Bone marrow (tissue), 2 donors: ENCODE results near the gene THSD7A.
A peak's percentile ranks its signal among the peaks of the same experiment; 100 is the strongest.

Experiments
- DNase-seq, 2 donors: peaks; one replicate each; lab custom pipeline; 2025; lab: John Stamatoyannopoulos, UW

Gene THSD7A

DNA sequence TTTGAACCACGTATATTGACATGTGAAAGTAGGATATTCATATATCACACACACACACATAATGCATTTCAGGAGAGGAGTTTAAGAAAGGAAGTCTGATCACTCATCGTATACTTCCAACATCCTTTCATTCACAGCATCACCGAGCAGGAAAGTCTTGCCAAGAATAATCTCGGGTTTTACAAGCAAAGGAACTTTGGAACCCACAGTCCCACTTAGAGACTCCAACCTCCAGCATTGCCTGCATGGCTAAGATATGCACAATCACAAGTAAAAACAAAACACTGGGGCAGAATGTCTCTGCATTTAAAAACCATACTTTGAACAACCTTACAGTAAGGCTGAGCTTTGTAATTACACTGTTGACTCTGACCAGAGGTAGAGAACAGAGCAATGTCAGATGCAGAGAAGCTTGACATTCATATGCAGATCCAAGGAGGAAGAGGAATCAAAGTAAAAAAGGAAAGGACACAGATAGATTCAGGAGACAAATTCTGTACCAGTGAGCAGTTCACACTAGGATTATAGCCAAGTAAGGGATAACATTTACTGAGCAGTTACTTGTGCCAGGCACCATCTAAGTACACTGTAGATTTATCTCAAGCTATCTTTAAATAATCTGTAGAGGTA, 14.8 kb downstream of the THSD7A start:
- DNase-seq, result no peak

DNA sequence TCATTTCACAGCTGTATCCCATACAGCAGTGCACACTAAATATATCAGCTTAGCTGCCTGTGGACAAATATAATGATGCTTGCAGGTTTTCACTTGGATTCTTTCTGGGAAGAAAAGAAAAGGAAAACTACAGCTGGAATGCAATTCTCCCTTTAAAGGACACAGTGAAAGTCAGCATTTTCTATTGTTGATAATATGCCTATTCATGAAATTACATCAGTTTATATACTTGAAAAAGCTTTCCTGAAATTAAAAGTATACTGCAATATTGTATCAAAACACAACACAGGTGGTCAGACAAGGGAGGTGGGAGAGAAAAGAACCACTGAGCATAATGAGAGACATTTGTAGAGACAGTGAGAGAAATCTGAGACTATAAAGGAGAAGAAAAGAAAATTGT, 20.3 kb downstream of the THSD7A start:
- DNase-seq, result no peak

DNA sequence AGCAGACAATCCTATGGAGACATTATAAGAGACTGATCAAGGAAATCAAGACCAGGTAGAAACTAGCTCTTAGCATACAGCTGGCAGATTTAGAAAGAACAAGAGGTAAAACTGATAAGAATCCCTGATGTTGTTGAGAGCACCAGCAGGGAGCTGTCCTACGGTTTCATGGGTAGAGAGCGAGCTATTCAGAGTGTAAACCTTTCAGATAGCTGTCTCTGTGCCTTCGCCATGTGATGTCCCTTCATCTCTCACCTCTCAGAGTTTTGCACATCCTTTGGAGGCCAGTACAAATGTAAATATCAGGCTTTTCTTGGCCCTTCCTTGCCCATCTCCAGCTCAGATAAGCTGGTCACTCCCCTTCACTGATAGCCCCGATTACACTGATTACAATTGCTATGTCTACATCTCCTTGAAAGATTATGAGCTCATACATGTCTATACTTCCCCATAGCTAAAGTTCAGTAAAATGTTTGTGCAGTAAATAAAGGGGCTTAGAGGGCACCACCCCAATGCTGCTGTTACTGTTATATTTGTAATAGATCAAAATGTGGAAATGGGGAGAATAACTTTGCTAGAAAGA, 21.9 kb downstream of the THSD7A start:
- no peak for DNase-seq

GRCh38 chr7:11807000-11807399, 25.0 kb downstream of the THSD7A start:
- no peak for DNase-seq

DNA sequence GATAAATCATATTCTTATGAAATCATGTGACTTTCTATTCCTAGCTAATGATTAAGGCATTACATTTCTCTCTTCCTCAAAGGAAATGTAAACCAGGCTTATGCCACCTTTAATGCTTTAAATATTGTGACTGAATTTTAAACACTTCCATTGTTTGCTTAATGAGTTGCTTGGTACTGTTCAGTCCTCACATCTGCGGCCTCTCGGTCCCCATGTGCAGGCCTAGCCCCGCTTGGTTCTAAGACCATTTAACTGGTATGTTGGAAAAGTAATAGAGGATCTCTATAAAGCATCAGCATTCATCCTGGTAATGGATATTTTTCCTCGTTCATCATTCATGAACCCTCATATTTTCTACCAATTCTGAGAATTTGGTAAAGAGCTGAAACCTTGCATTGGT, 27.4 kb downstream of the THSD7A start:
- no peak for DNase-seq

- DNase-seq, result no peak
Observed at GRCh38 chr7:11795231-11795630, 36.8 kb downstream of the THSD7A start.

- DNase-seq, result no peak
Observed at GRCh38 chr7:11792166-11792565, 39.8 kb downstream of the THSD7A start.

DNA sequence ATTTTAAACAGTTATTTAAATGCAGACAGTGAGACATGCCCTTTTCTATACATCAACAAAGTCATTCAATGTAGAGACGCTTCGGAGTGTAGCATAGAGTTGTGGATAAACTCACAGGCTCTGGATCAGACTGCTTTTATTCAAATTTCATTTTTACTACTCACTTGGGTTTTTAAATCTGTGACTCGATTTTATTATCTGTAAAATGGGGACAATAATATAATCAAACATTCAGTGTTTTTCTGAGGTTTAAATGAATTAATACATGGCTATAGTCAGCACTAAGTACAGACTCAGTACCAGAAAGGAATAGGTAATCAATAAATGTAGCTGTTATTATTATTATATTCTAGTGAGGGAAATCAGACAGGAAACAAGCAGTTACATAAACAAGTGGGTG, 43.4 kb downstream of the THSD7A start:
- no peak for DNase-seq

DNA sequence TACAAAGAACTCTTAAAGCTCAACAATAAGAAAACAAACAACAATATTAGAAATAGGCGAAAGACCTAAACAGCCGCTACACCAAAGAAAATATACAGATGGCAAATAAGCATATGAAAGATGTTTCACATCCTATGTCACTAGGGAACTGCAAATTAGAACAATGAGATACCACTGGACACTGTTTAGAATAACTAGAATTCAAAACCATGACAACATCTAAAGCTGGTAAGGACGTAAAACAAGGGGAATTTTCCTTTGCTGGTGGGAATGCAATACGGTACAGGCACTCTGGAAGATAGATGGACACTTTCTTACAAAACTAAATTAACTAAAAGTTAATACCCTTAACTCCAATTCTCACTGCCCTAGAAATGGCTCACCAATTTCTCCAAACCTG, 44.5 kb downstream of the THSD7A start:
- no peak for DNase-seq

DNA sequence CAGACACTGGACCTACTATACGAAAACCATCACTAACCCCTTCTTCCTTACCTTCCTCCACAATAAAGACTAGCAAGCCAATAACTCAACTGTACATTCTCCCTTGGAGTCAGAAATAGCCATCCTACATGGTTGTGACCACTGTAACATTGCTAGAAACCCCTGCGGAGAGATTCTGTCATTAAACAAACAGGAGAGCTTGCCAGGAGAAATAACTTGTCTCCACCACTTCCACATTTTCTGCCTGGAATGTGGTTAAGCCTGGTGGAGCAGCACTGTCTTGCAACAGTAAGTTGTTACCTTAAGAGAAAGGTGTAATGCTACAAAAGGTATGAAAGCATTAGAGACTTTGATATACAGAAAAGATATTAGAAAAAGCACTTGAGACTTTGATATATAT, 45.8 kb downstream of the THSD7A start:
- no peak for DNase-seq

- DNase-seq, result no peak
Observed at GRCh38 chr7:11784769-11785536, 47.0 kb downstream of the THSD7A start.

DNA sequence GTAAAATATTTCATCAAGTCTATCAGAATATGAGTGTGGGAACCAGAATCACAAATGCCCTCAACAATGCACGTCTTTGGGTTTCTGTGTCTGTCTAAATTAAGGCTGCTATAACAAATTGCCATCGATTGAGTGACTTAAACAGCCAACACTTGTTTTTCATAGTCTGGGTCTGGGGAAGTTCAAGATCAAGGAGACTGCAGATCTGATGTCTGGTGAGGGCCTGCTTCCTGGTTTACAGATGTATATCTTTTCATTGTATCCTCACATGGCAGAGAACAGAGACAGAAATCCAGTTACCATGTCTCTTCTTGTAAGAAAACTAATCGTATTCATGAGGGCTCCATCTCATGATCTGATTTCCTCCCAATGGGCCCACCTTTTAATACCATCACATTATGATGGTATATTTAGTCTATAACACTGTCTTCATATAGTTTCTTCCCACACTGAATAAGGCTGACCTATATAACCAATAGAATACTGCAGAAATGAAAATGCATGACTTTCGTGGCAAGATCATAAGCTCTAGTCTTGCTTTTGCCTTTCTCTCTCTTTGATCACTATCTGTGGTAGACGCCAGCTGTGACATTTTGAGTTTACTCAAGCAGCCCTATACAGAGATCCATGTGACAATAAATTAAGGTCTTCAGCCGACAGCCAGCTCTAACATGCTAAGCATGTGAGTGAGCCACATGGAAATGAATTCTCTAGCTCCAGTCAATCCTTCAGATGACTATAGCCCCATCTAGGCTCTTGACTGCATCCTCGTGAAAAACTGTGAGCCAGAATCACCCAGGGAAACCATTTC, 51.9 kb downstream of the THSD7A start:
- peak in 1 of 2 donors; percentile 45 for DNase-seq

DNA sequence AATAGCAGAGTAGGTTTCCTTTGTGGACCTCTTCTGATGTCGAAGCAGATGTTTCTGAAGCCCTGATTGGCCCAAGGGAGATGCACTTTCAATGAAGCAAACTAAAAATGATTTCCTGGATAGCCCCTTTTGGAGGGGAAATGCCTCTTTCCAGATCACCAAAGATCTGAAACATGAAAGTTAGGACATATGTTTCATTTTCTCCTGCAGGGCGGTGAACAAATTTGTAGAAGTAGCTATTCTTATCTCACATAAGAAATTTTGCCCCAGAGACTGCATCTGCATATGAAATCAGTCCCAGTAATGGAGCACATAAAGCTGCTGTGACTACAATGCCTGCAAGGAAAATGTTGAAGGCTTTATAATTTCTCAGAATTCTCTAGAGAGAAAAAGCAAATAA, 56.0 kb downstream of the THSD7A start:
- DNase-seq, result no peak

- DNase-seq, result no peak
Observed at GRCh38 chr7:11775401-11775800, 56.6 kb downstream of the THSD7A start.

GRCh38 chr7:11768263-11768662, 63.7 kb downstream of the THSD7A start:
- DNase-seq, result no peak

DNA sequence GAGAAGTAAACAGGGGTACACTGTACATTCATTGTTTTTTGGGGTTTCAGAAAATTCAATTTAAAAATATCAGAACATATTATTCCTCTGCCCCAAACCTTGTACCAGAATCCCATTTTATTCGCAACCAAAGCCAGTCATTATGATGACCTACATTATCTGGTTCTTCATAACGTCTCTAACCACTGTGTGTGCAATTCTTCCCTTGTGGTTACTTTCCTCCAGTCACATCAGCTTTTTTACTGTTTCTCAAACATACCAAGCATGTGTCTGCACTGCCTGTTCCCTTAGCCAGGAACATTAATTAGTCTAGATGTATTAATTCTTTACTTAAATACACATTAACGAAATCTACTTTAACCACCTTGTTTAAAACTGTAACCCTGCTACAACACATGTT, 64.8 kb downstream of the THSD7A start:
- no peak for DNase-seq

DNA sequence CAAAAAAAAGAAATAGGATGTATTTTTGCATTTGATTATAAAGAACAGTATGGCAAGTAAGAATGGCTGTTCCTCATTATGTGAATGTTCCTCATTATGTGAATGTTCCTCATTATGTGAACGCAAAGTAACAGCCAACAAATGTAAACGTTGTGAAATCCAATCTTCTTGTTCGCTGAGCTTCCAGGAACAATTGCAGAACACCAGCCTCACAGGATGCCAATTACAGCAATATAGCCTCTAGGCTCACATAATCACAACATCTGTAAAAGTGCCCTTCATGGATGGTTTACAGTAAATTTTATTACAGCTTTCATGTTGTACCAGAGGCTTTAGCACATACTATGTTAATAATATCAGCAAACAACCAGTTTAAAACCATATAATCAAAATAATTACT, 71.6 kb downstream of the THSD7A start:
- peak in 1 of 2 donors; percentile 54 for DNase-seq

- DNase-seq, result no peak
Observed at GRCh38 chr7:11758627-11759111, 73.3 kb downstream of the THSD7A start.

DNA sequence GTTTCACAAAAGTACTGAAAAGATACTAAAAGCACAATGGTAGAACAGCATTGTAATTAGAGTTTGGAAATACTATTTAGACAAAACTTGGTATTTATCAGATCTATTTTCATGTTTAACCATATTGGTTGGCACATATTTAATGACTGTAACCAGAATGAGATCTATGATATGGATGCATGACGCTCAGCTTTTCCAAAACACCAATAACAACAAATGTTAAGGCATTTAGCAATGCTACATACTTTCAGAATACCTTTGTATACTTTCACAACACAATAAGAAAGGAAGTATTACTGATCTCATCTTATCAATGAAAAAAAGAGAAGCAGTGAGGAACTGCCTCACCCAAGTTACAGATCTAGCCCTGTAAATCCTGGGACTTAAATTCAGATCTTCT, 74.8 kb downstream of the THSD7A start:
- DNase-seq, result no peak

- DNase-seq, result no peak
Observed at GRCh38 chr7:11754933-11755332, 77.1 kb downstream of the THSD7A start.

- DNase-seq, result no peak
Observed at GRCh38 chr7:11754123-11754522, 77.9 kb downstream of the THSD7A start.

GRCh38 chr7:11753433-11753832, 78.6 kb downstream of the THSD7A start:
- no peak for DNase-seq
